ENCODE results near the gene CAMTA1. TPM values are rescaled to one million over a fixed set of nuclear protein-coding genes. Genes with fewer than 3 reads are reported as not detected.

CAMTA1 gene
- total RNA-seq, 2 donors from 2014 or later: 100 to 102 TPM

GRCh38 chr1:7519861-7520395 is 734.7 kb downstream of the CAMTA1 start:
- no peak for TF ChIP-seq POLR2AphosphoS5 (IDR thresholded peaks at IDR 0.05)
- TF ChIP-seq, protein P1, sequence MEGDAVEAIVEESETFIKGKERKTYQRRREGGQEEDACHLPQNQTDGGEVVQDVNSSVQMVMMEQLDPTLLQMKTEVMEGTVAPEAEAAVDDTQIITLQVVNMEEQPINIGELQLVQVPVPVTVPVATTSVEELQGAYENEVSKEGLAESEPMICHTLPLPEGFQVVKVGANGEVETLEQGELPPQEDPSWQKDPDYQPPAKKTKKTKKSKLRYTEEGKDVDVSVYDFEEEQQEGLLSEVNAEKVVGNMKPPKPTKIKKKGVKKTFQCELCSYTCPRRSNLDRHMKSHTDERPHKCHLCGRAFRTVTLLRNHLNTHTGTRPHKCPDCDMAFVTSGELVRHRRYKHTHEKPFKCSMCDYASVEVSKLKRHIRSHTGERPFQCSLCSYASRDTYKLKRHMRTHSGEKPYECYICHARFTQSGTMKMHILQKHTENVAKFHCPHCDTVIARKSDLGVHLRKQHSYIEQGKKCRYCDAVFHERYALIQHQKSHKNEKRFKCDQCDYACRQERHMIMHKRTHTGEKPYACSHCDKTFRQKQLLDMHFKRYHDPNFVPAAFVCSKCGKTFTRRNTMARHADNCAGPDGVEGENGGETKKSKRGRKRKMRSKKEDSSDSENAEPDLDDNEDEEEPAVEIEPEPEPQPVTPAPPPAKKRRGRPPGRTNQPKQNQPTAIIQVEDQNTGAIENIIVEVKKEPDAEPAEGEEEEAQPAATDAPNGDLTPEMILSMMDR (IDR thresholded peaks at IDR 0.05): no peak
- TF ChIP-seq POLR2A (IDR thresholded peaks at IDR 0.05): no peak
- H3K27me3 ChIP-seq (replicated peaks; ENCODE audit: insufficient read depth): no peaks in the 10 kb centered on the region
- no peak overlapping the region for H3K27ac ChIP-seq
- 84% methylated on average over 8 of the region's 9 CpGs for WGBS
- H3K9me3 ChIP-seq: no peaks in the 10 kb centered on the region
- no peaks in the 10 kb centered on the region for H3K4me1 ChIP-seq (replicated peaks)
- no peak overlapping the region for H3K4me3 ChIP-seq
- H3K36me3 ChIP-seq: no peaks in the 10 kb centered on the region
- DNase-seq (ENCODE audit: low spot score): no peak
- intact Hi-C loops (cut with DNase I): no loop called here

DNA sequence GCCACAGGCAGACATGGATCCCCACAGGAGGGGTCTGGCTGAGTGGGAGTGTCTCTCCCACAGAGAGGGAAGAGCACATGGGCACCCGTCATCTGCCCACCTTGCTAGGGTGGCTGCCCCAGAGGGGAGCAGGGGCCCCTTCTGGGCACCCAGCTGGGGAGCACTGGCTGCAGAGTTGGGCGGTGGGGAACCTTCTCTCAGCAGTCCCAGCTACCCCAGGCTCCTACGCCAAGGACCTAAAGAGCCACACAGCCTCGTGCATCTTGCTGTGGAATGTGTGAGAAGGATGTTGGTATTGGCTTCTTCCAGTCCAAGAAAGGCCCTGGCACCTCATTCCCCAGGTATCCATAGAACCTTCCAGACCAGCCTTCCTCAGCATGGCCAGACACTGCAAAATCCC is 735.2 kb downstream of the CAMTA1 start:
- no peak for DNase-seq (ENCODE audit: low spot score)
- Histone ChIP-seq H3K27ac (no peak overlapping the region), H3K9me3 (no peaks in the 10 kb centered on the region), H3K36me3 (no peaks in the 10 kb centered on the region), H3K27me3 (replicated peaks; ENCODE audit: insufficient read depth) (no peaks in the 10 kb centered on the region), H3K4me1 (replicated peaks) (no peaks in the 10 kb centered on the region), H3K4me3 (no peak overlapping the region)
- no peak for TF ChIP-seq POLR2A (IDR thresholded peaks at IDR 0.05)
- no peak for TF ChIP-seq POLR2AphosphoS5 (IDR thresholded peaks at IDR 0.05)
- TF ChIP-seq, protein P1 (IDR thresholded peaks at IDR 0.05): no peak
- 84% methylated on average over 4 of the region's 4 CpGs for WGBS
- intact Hi-C loops (cut with DNase I): no loop called here

- 89% methylated on average over 16 of the region's 16 CpGs for WGBS
- Histone ChIP-seq H3K27ac (no peak overlapping the region), H3K27me3 (replicated peaks; ENCODE audit: insufficient read depth) (no peaks in the 10 kb centered on the region), H3K4me1 (replicated peaks) (no peaks in the 10 kb centered on the region), H3K36me3 (no peaks in the 10 kb centered on the region), H3K9me3 (no peaks in the 10 kb centered on the region), H3K4me3 (no peak overlapping the region)
- TF ChIP-seq, protein P1 (IDR thresholded peaks at IDR 0.05): no peak
- TF ChIP-seq POLR2AphosphoS5 (IDR thresholded peaks at IDR 0.05) (no peak), POLR2A (IDR thresholded peaks at IDR 0.05) (no peak)
- DNase-seq (ENCODE audit: low spot score): no peak
- intact Hi-C loops (cut with DNase I): no loop called here
These were observed 739.4 kb downstream of the CAMTA1 start for GRCh38 chr1:7524341-7525337.

- DNase-seq (ENCODE audit: low spot score): no peak
- no peaks in the 10 kb centered on the region for H3K36me3 ChIP-seq
- no peak overlapping the region for H3K27ac ChIP-seq
- WGBS: 91% methylated on average over 12 of the region's 12 CpGs
- intact Hi-C loops (cut with DNase I): no loop called here
- TF ChIP-seq, protein P1 (IDR thresholded peaks at IDR 0.05): no peak
- no peak for TF ChIP-seq POLR2AphosphoS5 (IDR thresholded peaks at IDR 0.05)
- TF ChIP-seq POLR2A (IDR thresholded peaks at IDR 0.05): no peak
- no peaks in the 10 kb centered on the region for H3K27me3 ChIP-seq (replicated peaks; ENCODE audit: insufficient read depth)
- H3K4me1 ChIP-seq (replicated peaks): no peaks in the 10 kb centered on the region
- H3K9me3 ChIP-seq: no peaks in the 10 kb centered on the region
- no peak overlapping the region for H3K4me3 ChIP-seq
These were observed 740.2 kb downstream of the CAMTA1 start for GRCh38 chr1:7525338-7526063.

Data from prostate gland (tissue), 2 donors.